IPS DF 19.7 (cell line): ENCODE results near the gene SDHA.

Experiments used
- DNase-seq: peaks from one replicate; pipeline ENCODE4 v3.0.0-alpha.2; 2013; ENCODE audit warnings: low read depth, low spot score

The SDHA gene

DNA sequence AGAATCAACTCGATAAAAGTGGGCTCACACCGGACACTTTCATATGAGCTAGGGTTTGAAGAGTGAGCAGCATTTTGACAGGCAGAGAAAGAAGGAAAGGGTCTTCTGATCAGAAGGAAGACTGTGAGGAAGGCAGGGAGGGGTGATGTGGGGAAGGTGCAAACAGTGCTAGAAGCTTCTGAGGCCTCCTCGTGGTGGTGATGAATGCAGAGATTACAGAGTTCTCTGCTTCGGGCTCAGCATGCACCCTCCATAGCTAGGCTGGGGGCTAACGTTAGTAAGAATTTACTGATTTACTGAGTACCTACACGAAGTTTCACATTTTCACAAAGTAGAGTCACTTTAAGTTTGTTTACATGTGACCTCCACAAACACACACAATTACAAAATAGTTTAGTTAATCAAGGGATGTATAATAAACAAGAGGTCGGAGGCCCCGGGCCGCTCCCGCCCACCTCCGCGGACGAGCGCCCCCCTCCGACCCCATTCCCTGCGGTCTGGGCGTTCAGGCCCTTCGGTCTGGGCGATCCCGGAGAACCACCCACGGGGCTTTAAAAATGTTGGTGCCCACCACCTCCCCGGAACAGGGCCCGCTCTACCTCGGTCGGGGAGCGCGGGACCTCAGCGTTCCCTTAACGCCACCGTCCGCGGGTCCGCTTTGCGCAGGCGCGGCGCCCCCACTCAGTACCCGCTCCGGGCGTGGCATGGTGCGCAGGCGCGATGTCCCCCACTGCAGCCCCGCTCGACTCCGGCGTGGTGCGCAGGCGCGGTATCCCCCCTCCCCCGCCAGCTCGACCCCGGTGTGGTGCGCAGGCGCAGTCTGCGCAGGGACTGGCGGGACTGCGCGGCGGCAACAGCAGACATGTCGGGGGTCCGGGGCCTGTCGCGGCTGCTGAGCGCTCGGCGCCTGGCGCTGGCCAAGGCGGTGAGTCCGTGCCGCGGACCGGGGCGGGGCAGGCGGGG is at the start of gene SDHA, which contains the start of gene CCDC127:
Gene SDHA (plus strand): TSS at position 827 of the 963 bp plus-strand sequence. CDS start 36 bp downstream, at position 863.
Gene CCDC127 (minus strand): TSS at position 660 of the 963 bp plus-strand sequence. CDS start 1,304 bp downstream, outside the sequence.
- peak; percentile 56 for DNase-seq

DNA sequence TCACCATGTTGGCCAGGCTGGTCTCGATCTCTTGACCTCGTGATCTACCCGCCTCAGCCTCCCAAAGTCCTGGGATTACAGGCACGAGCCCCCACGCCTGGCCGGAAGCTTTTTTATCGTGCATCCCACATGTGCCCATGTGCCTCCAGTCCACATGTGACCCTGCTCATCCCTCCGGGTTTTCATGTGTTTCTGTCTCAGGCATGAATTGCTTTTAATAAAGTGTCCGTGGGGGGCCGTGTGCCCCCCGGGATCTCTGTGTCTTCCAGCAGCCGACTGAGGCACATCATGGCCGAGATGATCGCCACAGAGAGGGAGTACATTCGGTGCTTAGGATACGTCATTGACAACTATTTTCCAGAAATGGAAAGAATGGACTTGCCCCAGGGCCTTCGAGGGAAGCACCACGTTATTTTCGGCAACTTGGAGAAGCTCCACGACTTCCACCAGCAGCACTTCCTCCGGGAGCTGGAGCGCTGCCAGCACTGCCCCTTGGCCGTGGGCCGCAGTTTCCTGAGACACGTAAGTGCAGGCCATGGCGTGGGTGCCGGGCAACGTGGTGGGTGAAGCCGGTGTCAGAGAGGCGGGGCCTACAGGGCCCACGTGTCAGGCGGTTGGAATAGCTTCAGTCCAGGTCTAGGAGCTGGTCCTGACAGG is 48.9 kb upstream of the SDHA start:
- DNase-seq: no peak

DNA sequence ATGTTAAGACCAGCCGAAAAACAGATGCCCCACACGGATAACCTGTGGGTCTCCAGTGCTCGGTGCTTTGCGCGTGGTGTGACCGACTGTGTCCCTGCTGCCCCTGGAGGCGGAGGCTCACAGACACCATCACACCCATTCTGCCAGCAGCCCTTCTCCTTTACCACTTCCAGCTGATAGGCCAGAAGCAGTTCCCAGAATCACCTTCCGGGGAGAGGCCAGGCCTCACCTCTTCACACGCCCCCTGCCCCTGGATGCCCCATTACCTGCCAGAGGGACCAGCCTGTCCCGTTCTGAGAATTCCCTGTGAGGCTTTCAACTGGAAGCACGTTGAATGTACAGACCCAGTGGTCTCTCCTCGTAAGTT is 48.4 kb upstream of the SDHA start:
- DNase-seq: no peak

DNA sequence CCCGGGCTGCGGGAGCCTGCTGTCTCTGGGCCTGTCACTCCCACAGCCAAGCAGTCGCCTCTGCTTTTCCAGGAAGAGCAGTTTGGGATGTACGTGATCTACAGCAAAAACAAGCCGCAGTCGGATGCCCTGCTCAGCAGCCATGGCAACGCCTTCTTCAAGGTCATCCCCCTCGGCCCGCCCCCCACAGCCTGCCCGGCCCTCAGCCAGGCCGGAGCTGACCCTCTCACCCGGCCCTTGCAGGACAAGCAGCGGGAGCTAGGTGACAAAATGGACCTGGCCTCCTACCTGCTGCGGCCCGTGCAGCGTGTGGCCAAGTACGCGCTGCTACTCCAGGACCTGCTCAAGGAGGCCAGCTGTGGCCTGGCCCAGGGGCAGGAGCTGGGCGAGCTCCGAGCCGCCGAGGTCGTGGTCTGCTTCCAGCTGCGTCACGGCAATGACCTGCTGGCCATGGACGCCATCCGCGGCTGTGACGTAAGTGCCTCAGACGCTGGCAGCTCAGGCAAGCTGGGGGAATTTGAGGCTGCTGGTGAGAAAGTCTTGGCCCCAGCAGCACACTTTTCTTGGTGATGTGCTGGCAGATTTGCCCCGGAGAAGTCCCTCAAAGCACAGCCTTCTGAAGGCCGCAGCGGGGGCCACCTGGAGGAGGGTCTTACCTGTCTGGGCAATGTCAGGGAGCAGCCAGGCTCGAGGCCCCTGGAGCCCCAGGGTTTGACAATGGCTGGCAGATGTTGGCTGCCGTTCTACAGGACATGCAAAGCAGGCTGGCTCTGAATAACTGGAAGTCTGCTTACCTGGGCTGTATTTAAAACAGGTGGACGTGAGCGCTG is 46.9 kb upstream of the SDHA start:
- DNase-seq: no peak

DNA sequence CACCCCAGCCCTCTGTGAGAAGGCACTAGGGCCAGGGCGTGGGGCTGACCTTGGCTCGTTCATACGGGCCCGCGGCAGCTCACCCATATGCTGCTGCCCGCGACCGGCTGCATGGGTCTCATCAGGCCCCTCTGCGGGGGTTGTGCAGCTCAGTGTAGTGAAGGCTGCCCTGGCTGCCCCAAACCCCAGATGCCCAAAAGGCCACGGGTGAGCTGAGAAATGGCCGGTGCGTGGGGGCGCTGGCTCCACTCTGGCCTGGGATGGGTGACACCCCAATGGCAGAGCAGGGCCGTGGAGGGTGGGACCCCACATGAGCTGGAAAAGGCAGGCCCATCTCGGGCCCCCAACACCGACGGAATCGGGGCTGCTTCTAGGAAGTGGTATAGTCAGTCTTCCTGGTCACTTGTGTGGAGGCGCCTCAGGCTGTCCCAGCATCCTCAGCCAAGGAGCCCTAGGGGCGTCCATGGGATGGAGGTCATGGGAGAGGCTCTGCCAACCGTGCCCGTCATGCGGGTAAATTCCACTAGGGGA is 46.3 kb upstream of the SDHA start:
- DNase-seq: no peak

DNA sequence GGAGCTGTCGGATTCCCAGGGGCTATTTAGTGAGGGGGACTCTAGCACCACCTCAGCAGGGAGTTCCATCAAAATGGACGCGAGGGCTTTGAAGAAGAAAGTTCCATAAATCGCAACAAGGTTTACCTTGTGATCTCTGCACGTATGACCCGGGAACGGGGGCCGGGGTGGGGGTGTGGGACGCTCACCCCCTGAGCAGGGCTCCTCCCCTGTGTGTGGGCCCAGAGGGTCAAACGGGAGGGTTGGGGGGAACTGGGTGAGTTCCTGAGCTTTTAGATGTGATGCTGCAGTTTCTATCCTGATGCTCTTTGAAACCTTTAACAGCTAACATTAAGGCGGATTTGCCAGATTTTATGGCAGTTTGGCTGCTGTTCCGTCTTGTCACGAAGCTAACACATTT is 45.7 kb upstream of the SDHA start:
- DNase-seq: no peak

DNA sequence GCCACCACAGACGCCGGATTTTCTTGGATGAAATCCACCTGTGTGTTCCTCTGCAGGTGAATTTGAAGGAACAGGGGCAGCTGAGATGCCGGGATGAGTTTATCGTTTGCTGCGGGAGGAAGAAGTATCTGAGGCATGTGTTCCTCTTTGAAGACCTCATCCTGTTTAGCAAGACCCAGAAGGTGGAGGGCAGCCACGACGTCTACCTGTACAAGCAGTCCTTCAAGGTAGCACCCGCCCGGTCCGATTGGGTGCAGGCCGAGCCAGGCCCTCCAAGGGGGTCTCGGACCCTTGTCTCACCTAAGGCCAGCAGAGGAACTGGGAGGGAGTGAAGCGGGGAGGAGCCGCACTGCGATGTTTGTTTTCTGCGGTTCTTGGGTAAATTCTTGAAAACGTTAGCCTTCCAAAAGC is 45.3 kb upstream of the SDHA start:
- no peak for DNase-seq

DNA sequence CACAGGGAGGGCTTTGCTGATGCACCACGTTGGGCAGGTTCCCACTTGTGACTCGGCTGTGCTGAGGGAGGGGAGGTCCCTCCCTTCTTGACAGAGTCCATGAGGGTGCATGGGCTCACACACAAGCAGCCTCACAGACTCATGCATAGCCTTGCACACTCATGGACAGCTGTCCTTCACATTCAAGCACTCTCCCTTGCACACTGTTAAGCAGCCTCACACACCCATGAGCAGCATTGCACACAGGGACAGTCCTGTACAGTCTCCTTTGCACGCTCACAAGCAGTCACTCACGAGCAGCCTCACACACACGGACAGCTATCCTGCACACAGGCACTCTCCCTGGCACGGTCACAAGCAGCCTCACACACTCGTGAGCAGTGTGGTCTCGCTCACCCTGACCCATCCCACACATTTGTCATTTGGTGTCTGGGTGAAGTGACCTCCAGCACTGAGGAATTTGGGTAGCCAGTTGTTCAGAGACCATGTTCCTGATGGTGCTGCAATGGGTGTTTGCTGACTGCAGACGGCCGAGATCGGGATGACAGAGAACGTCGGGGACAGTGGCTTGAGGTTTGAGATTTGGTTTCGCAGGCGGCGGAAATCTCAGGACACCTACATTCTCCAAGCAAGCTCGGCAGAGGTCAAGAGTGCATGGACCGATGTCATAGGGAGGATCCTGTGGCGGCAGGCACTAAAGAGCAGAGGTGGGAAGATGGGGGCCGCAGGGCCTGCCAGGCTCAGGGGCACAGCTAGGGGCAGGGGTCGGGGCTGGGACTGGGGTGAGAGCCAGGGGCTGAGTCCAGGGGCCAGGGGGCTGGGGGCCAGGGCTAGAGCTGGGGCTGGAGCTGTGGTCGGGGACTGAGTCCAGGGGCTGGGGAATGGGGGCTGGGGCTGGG is 44.5 kb upstream of the SDHA start:
- no peak for DNase-seq

DNA sequence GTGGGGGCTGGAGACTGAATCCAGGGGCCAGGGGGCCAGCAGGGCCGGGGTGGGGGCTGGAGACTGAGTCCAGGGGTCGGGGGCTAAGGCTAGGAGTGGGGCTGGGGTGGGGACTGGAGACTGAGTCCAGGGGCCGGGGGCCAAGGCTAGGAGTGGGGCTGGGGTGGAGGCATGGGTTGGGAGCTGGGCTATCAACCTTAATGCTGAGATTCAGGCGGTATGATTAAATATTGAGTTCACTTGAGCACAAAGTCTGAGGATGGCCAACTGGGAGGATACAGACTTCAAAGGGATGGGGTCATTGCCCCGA is 43.9 kb upstream of the SDHA start:
- no peak for DNase-seq

DNA sequence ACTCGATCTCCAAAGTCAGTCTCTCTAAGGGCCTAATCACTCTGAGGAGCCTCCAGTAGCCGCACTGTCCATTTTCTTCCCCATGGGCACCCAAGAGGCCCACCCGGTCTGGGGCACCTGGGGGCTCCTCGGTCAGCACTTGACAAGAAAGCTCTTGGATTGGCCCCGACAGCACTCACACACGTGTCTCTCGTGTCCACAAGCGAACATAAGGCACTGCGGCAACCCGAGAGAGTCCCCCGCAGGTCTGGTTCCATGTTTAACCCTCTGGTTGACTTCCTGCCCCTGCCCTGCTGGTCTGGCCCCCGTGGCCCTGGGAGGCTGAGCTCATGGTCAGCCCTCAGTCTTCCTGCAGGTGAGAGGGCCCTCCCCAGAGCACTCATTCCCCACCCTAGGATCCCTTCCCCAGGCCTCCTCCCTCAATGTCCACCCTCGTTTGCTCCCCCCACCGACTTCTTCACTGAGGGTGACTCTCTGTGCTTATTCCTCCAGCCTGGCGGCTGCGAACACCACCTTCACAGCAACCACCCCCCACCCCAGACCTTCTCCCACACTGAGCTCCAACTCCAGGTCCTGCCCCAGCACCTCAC is 43.1 kb upstream of the SDHA start:
- DNase-seq: no peak

DNA sequence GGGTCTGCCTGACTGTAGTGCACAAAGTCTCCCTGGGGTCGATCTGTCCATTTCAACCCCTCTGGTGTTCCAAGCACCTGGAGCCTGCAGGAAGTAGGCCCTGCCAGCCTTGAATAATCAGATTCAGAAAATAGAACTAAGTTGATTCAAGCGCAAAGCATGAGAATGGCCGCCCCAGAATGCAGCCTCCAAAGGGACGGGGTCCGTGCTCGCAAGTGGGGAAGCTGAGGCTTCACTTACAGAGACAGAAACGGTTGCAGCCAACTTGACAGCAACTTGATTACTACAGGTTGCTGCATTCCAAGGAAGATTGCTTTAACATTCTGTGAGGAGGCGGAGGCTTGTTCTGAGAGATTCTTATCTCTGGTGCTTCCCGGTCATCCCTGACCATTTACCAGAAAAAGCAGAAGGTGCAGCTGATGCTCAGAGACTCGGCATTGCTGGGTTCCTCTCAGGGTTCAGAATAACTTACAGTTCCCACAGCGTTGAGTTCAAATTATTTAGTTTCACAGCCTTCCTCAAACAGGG is 41.8 kb upstream of the SDHA start:
- DNase-seq: no peak

DNA sequence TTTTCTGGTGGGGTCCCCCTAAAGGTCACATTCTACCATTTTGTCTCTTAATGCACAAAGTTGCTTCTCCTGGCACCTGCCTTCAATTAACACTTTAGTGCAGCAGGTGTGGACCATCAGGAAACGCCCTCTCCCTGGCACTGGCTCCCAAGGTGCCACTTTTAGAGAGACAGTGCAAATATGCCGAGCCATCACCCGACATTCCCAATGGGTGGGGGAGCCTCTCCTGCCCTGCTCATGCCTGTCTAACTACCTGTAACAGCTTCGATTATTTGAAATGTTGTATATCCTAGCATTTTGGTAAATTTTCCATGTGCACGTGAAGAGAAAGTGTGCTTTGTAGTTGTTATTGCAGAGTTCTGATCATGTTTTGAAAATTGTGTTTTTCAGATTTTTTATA is 40.0 kb upstream of the SDHA start:
- no peak for DNase-seq

DNA sequence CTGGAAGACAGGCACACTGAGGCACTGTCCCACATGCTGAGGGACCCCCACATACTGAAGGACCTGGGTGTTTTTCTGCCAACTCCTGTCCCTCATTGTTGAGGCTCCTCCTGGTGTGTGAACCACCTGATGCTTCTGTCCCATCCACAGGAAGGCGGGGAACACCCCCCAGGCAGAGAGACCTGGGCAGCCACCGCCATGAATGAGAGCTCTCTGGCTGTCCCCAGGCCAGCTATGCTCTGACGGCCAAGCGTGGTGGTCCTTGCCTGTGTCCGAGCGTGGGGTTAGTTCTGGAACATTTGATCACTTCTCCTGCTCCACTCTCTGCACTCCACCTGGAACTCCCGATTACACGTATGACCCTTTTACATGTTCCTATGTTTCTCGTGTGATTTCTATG is 38.7 kb upstream of the SDHA start:
- DNase-seq: no peak

DNA sequence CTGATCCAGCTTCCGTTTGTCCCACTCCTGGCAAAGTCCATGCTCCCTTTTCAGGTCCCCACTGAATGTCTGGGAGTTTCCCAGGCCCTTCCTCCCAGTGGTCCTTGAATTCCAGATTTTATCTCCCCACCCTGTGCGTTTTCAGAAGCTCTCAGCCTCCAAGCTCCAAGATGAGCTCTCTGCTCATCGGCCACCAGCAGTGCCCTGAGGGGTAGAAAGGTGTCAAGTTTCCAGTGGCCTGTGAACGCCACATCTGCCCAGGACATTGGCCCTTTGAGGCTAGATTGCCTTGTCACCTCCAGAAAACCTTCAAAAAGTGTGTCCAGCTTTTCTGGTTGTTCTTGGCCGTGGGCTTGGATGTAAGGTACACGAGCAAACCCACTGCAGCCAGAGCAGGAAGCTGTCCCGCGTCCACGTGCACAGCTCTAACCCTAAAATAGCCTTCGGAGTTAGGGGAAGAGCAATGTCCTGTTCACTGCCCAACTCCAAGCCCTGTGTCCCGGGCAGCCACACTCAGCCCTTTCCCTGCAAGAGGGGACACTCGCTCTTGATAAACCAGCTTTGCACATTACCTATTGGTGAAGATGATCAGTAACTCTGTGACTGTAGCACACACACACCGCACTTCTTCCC is 37.7 kb upstream of the SDHA start:
- DNase-seq: no peak

DNA sequence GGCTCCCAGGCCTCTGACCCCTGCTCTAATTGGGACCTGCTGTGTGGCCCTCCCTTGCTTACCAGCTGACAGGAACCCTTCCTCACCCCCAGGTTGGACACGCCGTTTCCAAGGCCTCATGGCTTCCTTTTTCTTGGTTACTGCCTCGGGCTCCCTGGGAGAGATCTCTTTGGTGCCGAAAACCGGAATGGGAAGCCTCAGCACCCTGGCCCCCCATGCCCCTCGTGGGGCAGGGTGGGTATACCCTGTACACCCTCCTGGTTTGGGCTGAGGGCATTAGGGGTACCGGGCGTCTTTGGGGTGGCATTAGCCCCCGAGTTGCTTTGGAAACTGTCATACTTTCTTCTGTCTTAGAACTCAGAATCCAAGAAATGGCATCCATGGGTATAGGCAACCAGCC is 37.0 kb upstream of the SDHA start:
- DNase-seq: no peak

DNA sequence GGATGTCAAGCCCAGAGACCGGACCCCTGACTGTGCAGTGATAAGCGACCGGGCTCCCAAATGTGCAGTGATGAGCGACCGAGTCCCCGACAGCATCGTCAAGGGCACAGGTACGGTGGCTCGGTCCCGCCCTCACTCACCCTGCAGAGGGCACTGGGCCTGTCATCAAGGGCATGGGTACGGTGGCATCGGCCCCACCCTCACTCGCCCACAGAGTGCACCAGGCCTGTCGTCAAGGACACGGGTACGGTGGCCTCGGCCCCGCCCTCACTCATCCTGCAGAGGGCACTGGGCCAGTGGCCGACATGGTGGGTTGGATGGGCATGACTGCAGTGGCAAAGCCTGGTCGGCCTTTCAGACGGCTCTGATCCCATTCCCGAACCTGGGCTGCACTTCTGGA is 36.6 kb upstream of the SDHA start:
- no peak for DNase-seq

DNA sequence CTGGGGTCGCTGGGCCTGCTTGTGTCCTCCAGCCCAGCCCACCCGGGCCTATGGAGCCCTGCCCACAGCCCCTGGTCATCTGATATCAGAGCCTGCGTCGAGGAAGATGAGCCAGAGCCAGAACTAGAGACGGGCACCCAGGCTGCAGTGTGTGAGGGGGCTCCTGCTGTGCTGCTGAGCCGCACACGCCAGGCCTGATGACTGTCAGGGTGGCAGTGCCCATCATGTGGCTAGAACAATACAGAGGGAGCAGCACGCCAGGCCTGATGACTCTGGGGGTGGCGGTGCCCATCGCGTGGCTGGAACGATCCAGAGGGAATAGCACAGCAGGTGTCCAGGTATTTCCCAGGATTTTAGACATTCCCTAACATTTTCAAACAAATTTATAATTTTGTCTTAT is 36.0 kb upstream of the SDHA start:
- DNase-seq: no peak

DNA sequence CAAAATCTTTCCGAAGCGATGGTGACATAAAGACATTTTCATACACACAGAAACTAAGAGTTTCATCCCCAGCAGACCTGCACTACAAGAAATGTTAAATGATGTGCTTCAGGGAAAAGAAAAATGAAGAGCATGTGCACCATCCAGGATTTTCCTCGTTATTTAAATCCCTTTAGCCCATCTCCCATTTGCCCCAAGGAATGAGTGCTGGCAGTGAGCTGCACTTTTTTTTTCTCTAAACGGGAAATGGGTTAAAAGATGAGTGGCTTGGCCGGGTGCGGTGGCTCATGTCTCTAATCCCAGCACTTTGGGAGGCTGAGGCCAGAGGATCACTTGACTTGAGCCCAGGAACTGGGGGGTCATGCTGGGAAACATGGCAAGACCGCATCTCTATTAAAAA is 33.6 kb upstream of the SDHA start:
- no peak for DNase-seq

DNA sequence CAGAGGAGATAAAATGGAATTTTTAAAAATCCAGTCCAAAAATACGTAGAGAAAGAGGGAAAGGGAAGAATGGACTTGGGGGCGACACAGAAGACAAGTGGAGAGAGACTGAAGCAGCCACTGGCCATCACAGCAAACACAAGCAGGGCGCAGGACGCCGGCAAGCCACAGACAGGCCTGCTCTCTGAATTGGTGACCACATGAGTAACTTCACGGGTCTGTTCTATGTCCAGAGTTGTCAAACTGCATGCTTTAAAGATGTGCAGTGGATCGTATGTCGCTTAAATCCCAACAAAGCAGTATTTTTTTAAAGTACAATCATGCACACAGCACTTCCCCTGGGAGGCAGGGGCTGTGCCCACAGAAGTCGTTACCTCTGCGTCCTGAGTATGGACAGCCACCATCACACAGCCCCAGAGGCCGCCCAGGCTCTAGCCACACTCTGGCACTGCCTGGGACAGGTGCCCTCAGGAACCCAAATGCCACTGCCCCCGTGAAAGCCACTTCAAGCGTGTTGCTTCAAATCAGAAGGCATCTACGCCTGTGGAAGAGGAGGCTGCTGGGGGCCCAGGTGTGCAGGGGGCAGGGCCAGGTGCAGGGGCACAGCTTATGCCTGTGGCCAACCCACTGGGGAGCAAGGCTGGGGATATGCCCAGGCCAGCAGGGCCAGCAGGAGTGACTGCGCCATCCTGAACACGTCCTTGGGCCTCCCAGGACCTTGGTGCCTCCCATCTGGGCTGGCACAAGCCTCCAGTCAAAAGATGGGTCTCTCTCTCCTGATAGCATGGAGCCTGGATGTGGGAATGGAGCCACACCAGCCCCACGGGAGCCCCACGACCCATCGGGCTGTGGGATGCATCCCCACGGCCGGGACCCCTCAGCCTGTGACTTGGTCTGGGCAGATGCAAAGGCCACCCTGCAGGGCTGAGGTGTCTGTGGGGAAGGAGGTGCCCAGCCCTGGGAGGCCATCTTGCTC is 32.7 kb upstream of the SDHA start:
- DNase-seq: no peak
